ENCODE results near the gene CHIA. TPM values are rescaled to one million over a fixed set of nuclear protein-coding genes. Genes with fewer than 3 reads are reported as not detected.

The CHIA gene
- total RNA-seq (ENCODE audit: unreplicated experiment): not detected
- long read RNA-seq: 0 reads

GRCh38 chr1:111290630-111291029 lies at the start of gene CHIA:
TSS of gene CHIA (plus strand) at chr1:111290851. CDS start at chr1:111310468, 19,617 bp downstream.
- no peaks in the 10 kb centered on the region for H3K36me3 Mint-ChIP-seq (ENCODE audit: unreplicated experiment)
- H3K9me3 Mint-ChIP-seq (ENCODE audit: unreplicated experiment): no peaks in the 10 kb centered on the region
- H3K4me1 Mint-ChIP-seq (ENCODE audit: low read depth, unreplicated experiment): no peaks in the 10 kb centered on the region
- H3K27ac Mint-ChIP-seq (ENCODE audit: unreplicated experiment): no peak within 1 kb of the TSS
- DNase-seq: no peak
- H3K27me3 Mint-ChIP-seq (ENCODE audit: unreplicated experiment): peaks cover 2% of the 10 kb centered on the region
- H3K4me3 Mint-ChIP-seq (ENCODE audit: unreplicated experiment): no peak within 1 kb of the TSS
- no peak for TF ChIP-seq CTCF (IDR thresholded peaks at IDR 0.05; ENCODE audit: partially characterized antibody, unreplicated experiment)

- H3K4me1 Mint-ChIP-seq (ENCODE audit: low read depth, unreplicated experiment): no peaks in the 10 kb centered on the region
- DNase-seq: no peak
- TF ChIP-seq CTCF (IDR thresholded peaks at IDR 0.05; ENCODE audit: partially characterized antibody, unreplicated experiment): no peak
- no peak overlapping the region for H3K27ac Mint-ChIP-seq (ENCODE audit: unreplicated experiment)
- no peak overlapping the region for H3K4me3 Mint-ChIP-seq (ENCODE audit: unreplicated experiment)
- H3K36me3 Mint-ChIP-seq (ENCODE audit: unreplicated experiment): no peaks in the 10 kb centered on the region
- H3K27me3 Mint-ChIP-seq (ENCODE audit: unreplicated experiment): peaks cover 2% of the 10 kb centered on the region
- H3K9me3 Mint-ChIP-seq (ENCODE audit: unreplicated experiment): peaks cover 1% of the 10 kb centered on the region
Observed at GRCh38 chr1:111241797-111242196, 48.9 kb upstream of the CHIA start.

- no peak for TF ChIP-seq CTCF (IDR thresholded peaks at IDR 0.05; ENCODE audit: partially characterized antibody, unreplicated experiment)
- Mint-ChIP-seq H3K4me3 (ENCODE audit: unreplicated experiment) (no peak overlapping the region), H3K27me3 (ENCODE audit: unreplicated experiment) (no peaks in the 10 kb centered on the region)
Observed at GRCh38 chr1:111242805-111243523, 47.7 kb upstream of the CHIA start.

GRCh38 chr1:111247125-111247838 lies 43.4 kb upstream of the CHIA start:
- H3K36me3 Mint-ChIP-seq (ENCODE audit: unreplicated experiment): no peaks in the 10 kb centered on the region
- no peak overlapping the region for H3K27ac Mint-ChIP-seq (ENCODE audit: unreplicated experiment)
- peaks cover 2% of the 10 kb centered on the region for H3K4me1 Mint-ChIP-seq (ENCODE audit: low read depth, unreplicated experiment)
- no peak for DNase-seq
- H3K9me3 Mint-ChIP-seq (ENCODE audit: unreplicated experiment): no peaks in the 10 kb centered on the region
- H3K27me3 Mint-ChIP-seq (ENCODE audit: unreplicated experiment): peaks cover 2% of the 10 kb centered on the region
- no peak for TF ChIP-seq CTCF (IDR thresholded peaks at IDR 0.05; ENCODE audit: partially characterized antibody, unreplicated experiment)
- H3K4me3 Mint-ChIP-seq (ENCODE audit: unreplicated experiment): no peak overlapping the region

More at GRCh38 chr1:111242805-111243523, 47.7 kb upstream of the CHIA start:
- Mint-ChIP-seq H3K36me3 (ENCODE audit: unreplicated experiment) (no peaks in the 10 kb centered on the region), H3K4me1 (ENCODE audit: low read depth, unreplicated experiment) (no peaks in the 10 kb centered on the region), H3K27ac (ENCODE audit: unreplicated experiment) (no peak overlapping the region), H3K9me3 (ENCODE audit: unreplicated experiment) (peaks cover 1% of the 10 kb centered on the region)
- DNase-seq: no peak

- H3K9me3 Mint-ChIP-seq (ENCODE audit: unreplicated experiment): peaks cover 1% of the 10 kb centered on the region
- H3K4me3 Mint-ChIP-seq (ENCODE audit: unreplicated experiment): no peak overlapping the region
- no peak overlapping the region for H3K27ac Mint-ChIP-seq (ENCODE audit: unreplicated experiment)
- H3K27me3 Mint-ChIP-seq (ENCODE audit: unreplicated experiment): peaks cover 2% of the 10 kb centered on the region
- DNase-seq: no peak
- peaks cover 2% of the 10 kb centered on the region for H3K4me1 Mint-ChIP-seq (ENCODE audit: low read depth, unreplicated experiment)
- no peak for TF ChIP-seq CTCF (IDR thresholded peaks at IDR 0.05; ENCODE audit: partially characterized antibody, unreplicated experiment)
- no peaks in the 10 kb centered on the region for H3K36me3 Mint-ChIP-seq (ENCODE audit: unreplicated experiment)
Observed at GRCh38 chr1:111249960-111250359, 40.7 kb upstream of the CHIA start.

All from glutamatergic neuron (in vitro differentiated cells).